B cell (primary cell): ENCODE data around the gene HLA-DPB1. TPM values are rescaled to one million over a fixed set of nuclear protein-coding genes. Genes with fewer than 3 reads are reported as not detected.

Source experiments
- ATAC-seq: fragments of 200-7000 bp; cut with Tn5 transposase; one replicate; pipeline ENCODE4 v1.10.0; 2021; ENCODE audit warnings: low read depth, mild to moderate bottlenecking, moderate number of reproducible peaks, moderate library complexity
- CTCF ChIA-PET: fragments of 350-600 bp; sonication (Branson Sonifier 250); formaldehyde crosslinking; loops from one replicate; lab custom pipeline; 2021; ENCODE audit warnings: antibody characterized with exemption, inconsistent platforms; lab: Charles Lee
- POLR2A ChIA-PET: fragments of 350-600 bp; sonication (Branson Sonifier 250); formaldehyde crosslinking; loops from one replicate; lab custom pipeline; 2021; ENCODE audit warnings: antibody characterized with exemption; lab: Charles Lee
- DNase-seq: peaks from one replicate; pipeline ENCODE4 v3.0.0; 2013
- H2AFZ ChIP-seq: 2 replicates; pipeline ENCODE4 v1.6.1; 2012; ENCODE audit warnings: mild to moderate bottlenecking, low read depth, low read length; ENCODE audit not compliant: insufficient read depth, poor library complexity, severe bottlenecking
- H3K27ac ChIP-seq, 2 donors: 1 replicate in 1 of 2; 2 replicates in 1 of 2; pipeline ENCODE4 v1.5.1; 2012 to 2013; ENCODE audit warnings: low read length in 2 of 2, mild to moderate bottlenecking in 2 of 2, moderate library complexity in 1 of 2
- H3K27me3 ChIP-seq, 4 experiments: fragments of 200-600 bp in 1 of 4; sonication (generic) in 1 of 4; replicated peaks in 1 of 4; 1 replicate in 2 of 4; 2 replicates in 2 of 4; pipeline versions ENCODE4 v1.6.1 to v1.7.0; 2013 to 2016; ENCODE audit warnings: low read length in 3 of 4, mild to moderate bottlenecking in 2 of 4, mixed read lengths in 1 of 4, moderate library complexity in 1 of 4; ENCODE audit not compliant: insufficient read depth in 4 of 4, control insufficient read depth in 3 of 4; ENCODE audit errors: control extremely low read depth in 1 of 4
- H3K36me3 ChIP-seq, 2 experiments: replicated peaks in 1 of 2; 1 replicate in 1 of 2; 2 replicates in 1 of 2; pipeline versions ENCODE4 v1.6.1 to v1.7.1; 2013; ENCODE audit warnings: low read length in 1 of 2; ENCODE audit not compliant: insufficient read depth in 2 of 2, control insufficient read depth in 1 of 2; ENCODE audit errors: control extremely low read depth in 1 of 2, extremely low read depth in 1 of 2
- H3K4me1 ChIP-seq, 2 donors: fragments of 200-600 bp in 1 of 2; sonication (generic) in 1 of 2; 1 replicate in 1 of 2; 2 replicates in 1 of 2; pipeline versions ENCODE4 v1.5.1 to v1.6.1; 2013 to 2017; ENCODE audit warnings: low read length in 2 of 2; ENCODE audit not compliant: control insufficient read depth in 2 of 2, insufficient read depth in 2 of 2
- H3K4me2 ChIP-seq: replicated peaks from 2 replicates; pipeline ENCODE3; 2012; ENCODE audit warnings: mild to moderate bottlenecking, low read depth, low read length; ENCODE audit not compliant: poor library complexity, severe bottlenecking
- H3K4me3 ChIP-seq, 5 experiments: fragments of 200-600 bp in 1 of 5; sonication (generic) in 1 of 5; 1 replicate in 3 of 5; 2 replicates in 2 of 5; pipeline versions ENCODE4 v1.5.1 to v1.7.0; 2011 to 2016; ENCODE audit warnings: low read length in 4 of 5, mild to moderate bottlenecking in 4 of 5, low read depth in 2 of 5, control low read depth in 1 of 5, moderate library complexity in 1 of 5; ENCODE audit not compliant: insufficient read depth in 1 of 5; ENCODE audit errors: control extremely low read depth in 1 of 5, extremely low read depth in 1 of 5
- H3K79me2 ChIP-seq: fragments of 200-600 bp; sonication (generic); one replicate; pipeline ENCODE4 v1.6.0; 2016; ENCODE audit warnings: low read length; ENCODE audit not compliant: control insufficient read depth, insufficient read depth
- H3K9ac ChIP-seq: fragments of 200-600 bp; sonication (generic); 2 replicates; pipeline ENCODE4 v1.6.1; 2017; ENCODE audit warnings: mild to moderate bottlenecking, low read length, moderate library complexity
- H3K9me3 ChIP-seq, 3 donors: one replicate each; pipeline versions ENCODE4 v1.6.1 to v1.7.1; 2013; ENCODE audit warnings: low read length in 2 of 3; ENCODE audit not compliant: control insufficient read depth in 2 of 3, insufficient read depth in 1 of 3; ENCODE audit errors: control extremely low read depth in 1 of 3
- H4K20me1 ChIP-seq: 2 replicates; pipeline ENCODE4 v1.6.0; 2012; ENCODE audit warnings: mild to moderate bottlenecking, low read length; ENCODE audit not compliant: insufficient read depth, control insufficient read depth, poor library complexity, severe bottlenecking
- H3K27ac Mint-ChIP-seq: one replicate; pipeline ENCODE4 v1.8.0; 2021; ENCODE audit warnings: mixed read lengths
- H3K27me3 Mint-ChIP-seq: one replicate; pipeline ENCODE4 v1.8.0; 2021; ENCODE audit warnings: mixed read lengths
- H3K4me1 Mint-ChIP-seq: one replicate; pipeline ENCODE4 v1.8.0; 2021; ENCODE audit warnings: mixed read lengths
- H3K4me3 Mint-ChIP-seq: one replicate; pipeline ENCODE4 v1.8.0; 2021; ENCODE audit warnings: mixed read lengths
- H3K9me3 Mint-ChIP-seq: one replicate; pipeline ENCODE4 v1.8.0; 2022; ENCODE audit warnings: mixed read lengths; ENCODE audit not compliant: insufficient read depth
- EZH2 ChIP-seq: IDR thresholded peaks from 2 replicates; pipeline ENCODE4 v1.6.1; 2012; ENCODE audit warnings: borderline replicate concordance, low read depth, mild to moderate bottlenecking, moderate library complexity, low read length; ENCODE audit not compliant: insufficient read depth, poor library complexity, severe bottlenecking
- WGBS: methylation state at CpG from one replicate; pipeline ENCODE4 v1.1.5; 2013; ENCODE audit warnings: missing lambda C conversion rate; ENCODE audit not compliant: insufficient coverage; 5-methylcytosine and 5-hydroxymethylcytosine counted together
- intact Hi-C: fragments of 100-400 bp; cut with micrococcal nuclease; formaldehyde crosslinking; loops from one replicate; pipeline ENCODE4 v1.10.0; 2022
- polyA plus RNA-seq: library from polyadenylated mRNA; depleted of rRNA; stranded (reverse); fragments of >200 nt; gene quantifications from 2 replicates; pipeline ENCODE4 v1.2.3, GENCODE V29; 2012
- total RNA-seq, 2 donors: library from RNA; stranded (reverse); fragments of 120-200 nt in 1 of 2; gene quantifications; 1 replicate in 1 of 2; 2 replicates in 1 of 2; pipeline versions ENCODE4 v1.2.3 to v1.2.4, GENCODE V29; 2013 to 2022
- TF ChIP-seq, protein P1 (sequence below): fragments of 200-600 bp; IDR thresholded peaks from one replicate; pipeline ENCODE4 v1.8.0; 2022; ENCODE audit warnings: antibody characterized with exemption, mild to moderate bottlenecking

Gene HLA-DPB1
- total and polyA plus RNA-seq, 2 donors (not counting 1 experiment from before 2014, with no cell fraction given) = 1,104 to 1,578 TPM

DNA sequence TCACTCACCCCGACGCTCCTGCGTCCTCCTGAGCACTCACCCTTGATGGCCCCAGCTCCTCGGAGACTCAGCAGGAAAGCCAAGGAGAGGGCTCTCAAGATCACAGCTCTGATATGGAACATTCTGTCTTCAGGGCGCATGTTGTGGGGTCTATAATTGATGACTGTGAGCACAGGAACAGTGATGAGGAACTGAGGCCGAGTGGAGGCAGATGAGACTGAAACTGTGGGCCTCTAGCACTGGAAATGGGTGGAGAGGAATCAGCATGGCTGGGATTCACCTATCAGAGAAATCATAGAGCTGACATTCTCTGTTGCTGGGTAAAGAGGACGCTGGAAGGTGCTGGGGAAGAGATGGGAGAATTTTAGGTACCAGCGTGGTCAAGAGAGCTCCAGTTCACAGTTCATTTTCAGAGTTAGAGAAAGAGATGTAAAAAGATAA is 2.3 kb upstream of the HLA-DPB1 start, which contains the start of gene HLA-DPA1:
HLA-DPA1 (minus strand) TSS at position 219 of the 441 bp plus-strand sequence.
- POLR2A ChIA-PET = interaction anchor here (0.5 to 7.4 kb wide), 18 partner anchors 8 to 1515 kb away, joined by 3 to 166 read pairs (median 5); partner anchors contain the start of genes HLA-DOA and TAP2

More for the DNA sequence above, 2.3 kb upstream of the HLA-DPB1 start, which contains the start of gene HLA-DPA1:
- DNase-seq (peak; percentile 93), ATAC-seq (peak; percentile 68)
- TF ChIP-seq, protein P1, sequence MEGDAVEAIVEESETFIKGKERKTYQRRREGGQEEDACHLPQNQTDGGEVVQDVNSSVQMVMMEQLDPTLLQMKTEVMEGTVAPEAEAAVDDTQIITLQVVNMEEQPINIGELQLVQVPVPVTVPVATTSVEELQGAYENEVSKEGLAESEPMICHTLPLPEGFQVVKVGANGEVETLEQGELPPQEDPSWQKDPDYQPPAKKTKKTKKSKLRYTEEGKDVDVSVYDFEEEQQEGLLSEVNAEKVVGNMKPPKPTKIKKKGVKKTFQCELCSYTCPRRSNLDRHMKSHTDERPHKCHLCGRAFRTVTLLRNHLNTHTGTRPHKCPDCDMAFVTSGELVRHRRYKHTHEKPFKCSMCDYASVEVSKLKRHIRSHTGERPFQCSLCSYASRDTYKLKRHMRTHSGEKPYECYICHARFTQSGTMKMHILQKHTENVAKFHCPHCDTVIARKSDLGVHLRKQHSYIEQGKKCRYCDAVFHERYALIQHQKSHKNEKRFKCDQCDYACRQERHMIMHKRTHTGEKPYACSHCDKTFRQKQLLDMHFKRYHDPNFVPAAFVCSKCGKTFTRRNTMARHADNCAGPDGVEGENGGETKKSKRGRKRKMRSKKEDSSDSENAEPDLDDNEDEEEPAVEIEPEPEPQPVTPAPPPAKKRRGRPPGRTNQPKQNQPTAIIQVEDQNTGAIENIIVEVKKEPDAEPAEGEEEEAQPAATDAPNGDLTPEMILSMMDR = no peak
- TF ChIP-seq EZH2 = no peak
- Histone ChIP-seq H3K4me2 (peak within 1 kb of the TSS; percentile 91), H4K20me1 (peaks cover 14% of the 10 kb centered on the region), H3K79me2 (peaks cover 97% of the 10 kb centered on the region), H3K9me3 (no peaks in the 10 kb centered on the region), H3K27me3 (no peaks in the 10 kb centered on the region), H3K4me1 (peaks cover 43 to 44% of the 10 kb centered on the region in 2 donors), H3K36me3 (peaks cover 4 to 56% of the 10 kb centered on the region in 2 experiments), H2AFZ (no peak within 1 kb of the TSS), H3K4me3 (peak within 1 kb of the TSS; percentile 89 to 99 (median 96)), H3K9ac (peak within 1 kb of the TSS; percentile 98), H3K27ac (peak within 1 kb of the TSS; percentile 96 to 99)
- CTCF ChIA-PET = interaction anchor here (1.1 to 23.5 kb wide), 10 partner anchors 8 to 227 kb away, joined by 3 to 576 read pairs (median 4); partner anchors contain the start of genes HLA-DOA, PSMB9 and TAP1
- WGBS = 0% methylated on average over 8 of the region's 8 CpGs
- intact Hi-C loops = loop anchor here (1.0 to 10.0 kb wide), 2 partner anchors 16 to 179 kb away; no protein-coding TSS in a partner anchor
- Mint-ChIP-seq H3K4me1 (peaks cover 60% of the 10 kb centered on the region), H3K4me3 (peak within 1 kb of the TSS; percentile 96), H3K27ac (peak within 1 kb of the TSS; percentile 99), H3K9me3 (no peaks in the 10 kb centered on the region), H3K27me3 (no peaks in the 10 kb centered on the region)
